HT-29 (cell line): Measurements from ENCODE around the gene ABHD8. TPM values are rescaled to one million over a fixed set of nuclear protein-coding genes. Genes with fewer than 3 reads are reported as not detected.
A peak's percentile ranks its signal among the peaks of the same experiment; 100 is the strongest.

Source experiments
- DNase-seq: peaks from one replicate; pipeline ENCODE4 v3.0.0-alpha.2; 2015; ENCODE audit warnings: low spot score
- total RNA-seq: library from RNA; depleted of rRNA; stranded (reverse); fragments of >200 nt; shearing (Covaris generic); gene quantifications from 2 replicates; pipeline ENCODE4 v1.2.3, GENCODE V29; 2014

The ABHD8 gene
- total RNA-seq, 1 experiment from 2014 or later = 5.3 TPM

- peak; percentile 71 for DNase-seq
Observed at GRCh38 chr19:17333611-17334413, 30.6 kb upstream of the ABHD8 start.

- peak; percentile 34 for DNase-seq
Observed at GRCh38 chr19:17332677-17333581, 29.7 kb upstream of the ABHD8 start.

DNA sequence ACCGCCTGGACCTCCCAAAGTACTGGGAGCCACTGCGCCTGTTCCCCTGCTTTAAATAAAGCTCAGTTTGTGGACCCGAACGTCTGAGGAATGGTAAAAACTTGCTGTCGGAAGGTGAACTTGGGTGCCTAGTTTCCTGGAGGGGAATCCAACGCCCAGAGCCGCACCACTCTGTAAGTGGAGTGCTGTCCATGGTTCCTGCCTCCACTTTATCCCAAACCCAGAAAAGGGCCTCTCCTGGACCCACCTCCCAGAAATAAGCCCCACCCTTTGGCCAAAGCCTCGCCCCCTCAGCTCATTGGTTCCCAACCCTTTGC lies 29.1 kb upstream of the ABHD8 start:
- DNase-seq = no peak

GRCh38 chr19:17331045-17331558 lies 27.9 kb upstream of the ABHD8 start:
- DNase-seq = peak; percentile 20

GRCh38 chr19:17330262-17331044 lies 27.2 kb upstream of the ABHD8 start:
- DNase-seq = no peak

DNA sequence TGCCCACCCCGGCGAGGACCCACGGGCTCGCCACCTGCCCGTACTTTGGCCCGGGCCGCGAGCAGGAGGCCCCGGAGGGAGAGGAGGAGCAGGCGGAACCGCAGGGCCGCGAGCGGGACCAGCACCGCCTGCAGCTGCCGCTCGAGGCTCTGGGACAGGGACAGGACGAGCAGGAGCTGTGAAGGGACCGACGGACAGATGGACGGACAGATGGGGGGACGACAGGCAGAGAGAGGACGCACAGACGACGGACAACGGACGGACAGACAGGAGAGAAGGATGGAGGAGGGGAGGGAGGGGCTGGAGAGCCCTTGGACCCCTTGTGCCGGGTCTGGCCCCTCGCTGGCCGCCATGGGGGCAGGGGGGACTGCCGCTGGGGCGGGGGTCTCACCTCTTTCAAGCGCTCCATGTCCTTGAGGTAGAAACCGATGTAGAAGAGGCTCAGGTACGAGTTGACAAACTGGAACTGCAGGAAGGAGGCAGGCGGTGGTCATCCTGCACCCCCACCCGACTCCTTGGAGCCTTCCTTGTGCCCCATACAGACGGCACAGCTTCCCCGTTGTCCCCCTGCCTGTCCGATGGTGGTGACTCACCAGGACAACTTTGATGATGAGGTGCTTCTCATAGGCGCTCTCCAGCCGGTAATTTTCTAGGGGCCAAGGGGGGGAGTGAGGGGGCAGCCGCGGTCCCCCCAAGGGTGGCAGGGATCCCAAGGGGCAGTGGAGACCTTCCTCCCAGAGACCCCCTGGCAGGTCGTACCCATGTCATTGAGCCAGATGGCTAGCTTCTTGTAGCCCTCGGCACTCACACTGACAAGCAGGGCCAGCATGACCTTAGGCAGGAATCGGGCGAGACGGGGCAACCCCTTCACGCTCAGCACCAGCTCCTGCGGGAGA lies 26.4 kb upstream of the ABHD8 start:
- DNase-seq = no peak

DNA sequence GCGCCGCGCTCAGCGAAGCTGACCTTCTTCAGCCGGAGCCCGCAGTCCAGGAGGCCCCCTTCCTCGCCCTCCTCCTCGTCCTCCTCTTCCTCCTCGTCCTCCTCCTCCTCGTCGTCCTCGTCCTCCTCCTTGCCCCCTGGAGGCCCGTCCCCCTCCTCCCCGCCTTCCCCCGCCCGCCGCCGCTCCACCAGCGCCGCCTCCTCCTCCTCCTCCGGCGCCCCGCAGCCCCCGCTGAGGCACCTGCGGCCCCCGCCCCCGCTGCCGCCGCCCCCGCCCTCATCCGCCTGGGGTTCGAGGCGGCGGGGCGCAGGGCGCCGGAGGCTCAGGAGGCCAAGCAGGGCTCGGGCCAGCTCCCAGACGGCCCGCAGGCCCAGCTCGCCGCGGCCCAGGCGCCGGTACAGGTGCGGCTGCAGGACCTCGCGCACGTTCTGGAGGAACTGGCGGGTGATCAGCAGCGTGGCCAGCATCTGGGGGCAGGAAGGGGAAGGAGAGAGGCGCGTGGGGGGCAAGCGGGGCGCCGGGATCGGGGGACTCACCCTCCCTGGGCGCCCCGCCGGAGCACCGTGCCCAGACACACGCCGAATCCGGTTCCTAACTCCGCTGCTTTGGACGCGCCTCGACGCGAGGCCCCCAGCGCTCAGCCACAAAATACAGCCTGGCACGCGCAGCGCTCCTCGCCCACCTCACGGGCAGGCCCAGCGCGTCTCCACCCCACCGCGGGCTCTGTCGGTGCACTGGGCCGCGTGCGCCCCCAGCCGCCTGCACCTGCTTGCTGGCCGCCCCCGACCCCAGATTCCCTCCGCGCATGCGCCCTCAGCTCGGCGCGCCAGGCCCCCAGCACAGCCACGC lies 25.5 kb upstream of the ABHD8 start:
- no peak for DNase-seq

DNA sequence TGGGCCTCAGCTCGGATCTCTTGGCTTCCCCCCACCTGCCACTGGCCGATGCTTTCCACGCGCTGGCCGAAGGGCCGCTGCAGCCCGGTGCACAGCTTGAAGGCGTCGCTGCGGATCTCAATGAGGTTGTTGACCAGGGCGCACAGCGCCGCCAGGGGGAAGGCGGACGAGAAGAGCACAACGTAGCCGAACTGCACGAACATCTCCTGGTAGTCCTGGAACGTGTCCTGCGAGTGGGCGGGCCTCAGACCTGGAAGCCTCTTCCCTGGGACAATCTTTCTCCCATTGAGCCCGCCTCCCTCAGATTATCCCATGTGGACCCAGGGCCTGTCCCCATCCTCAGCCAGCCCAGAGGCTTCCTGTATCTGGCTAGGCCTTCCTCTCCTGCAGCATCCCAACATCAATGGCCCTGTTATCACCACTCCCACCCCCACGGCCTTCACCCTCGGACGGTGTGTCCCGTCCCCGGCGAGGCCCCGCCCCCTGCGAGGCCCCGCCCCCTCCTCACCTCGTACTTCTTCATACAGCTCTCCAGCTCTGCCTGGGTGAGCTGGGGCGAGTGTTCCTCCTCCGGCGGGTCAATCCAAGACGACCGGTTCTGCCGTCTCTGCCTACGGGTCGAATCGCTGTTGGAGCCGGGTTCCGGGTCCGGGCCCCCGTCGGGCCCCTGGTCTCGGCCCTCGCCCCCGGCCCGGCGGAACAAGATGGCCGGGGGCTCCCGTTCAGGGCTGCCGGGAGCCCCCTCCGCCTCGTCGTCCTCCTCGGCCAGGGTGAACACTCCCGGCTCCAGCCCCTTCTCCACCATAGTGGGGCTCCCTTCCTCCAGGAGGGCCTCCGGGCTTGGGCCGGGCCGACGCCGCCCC lies 24.7 kb upstream of the ABHD8 start:
- peak; percentile 89 for DNase-seq

GRCh38 chr19:17327068-17327653 lies 23.9 kb upstream of the ABHD8 start:
- no peak for DNase-seq

GRCh38 chr19:17326595-17326966 lies 23.4 kb upstream of the ABHD8 start:
- no peak for DNase-seq

GRCh38 chr19:17325881-17326594 lies 22.8 kb upstream of the ABHD8 start:
- no peak for DNase-seq

DNA sequence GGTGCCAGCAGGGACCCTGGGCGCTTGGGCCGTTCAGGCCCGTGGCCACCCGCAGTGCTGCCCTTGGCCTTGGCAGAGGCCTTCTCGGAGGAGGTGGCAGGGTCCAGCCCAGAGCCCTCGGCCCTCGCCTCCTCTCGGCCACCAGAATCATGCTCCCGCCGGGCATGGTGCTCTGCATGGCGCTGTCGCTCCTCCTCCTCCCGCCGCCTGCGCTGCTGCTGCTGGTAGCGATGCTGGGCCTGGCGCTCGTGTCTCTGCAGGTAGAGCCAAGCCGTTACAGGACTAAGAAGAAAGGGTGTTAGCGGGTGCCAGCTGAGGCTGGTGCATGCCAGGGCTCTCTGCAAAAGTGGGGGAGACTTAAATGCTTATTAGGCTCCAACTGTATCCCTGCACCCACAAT lies 21.9 kb upstream of the ABHD8 start:
- DNase-seq = no peak

- DNase-seq = no peak
Observed at GRCh38 chr19:17324357-17325114, 21.3 kb upstream of the ABHD8 start.

DNA sequence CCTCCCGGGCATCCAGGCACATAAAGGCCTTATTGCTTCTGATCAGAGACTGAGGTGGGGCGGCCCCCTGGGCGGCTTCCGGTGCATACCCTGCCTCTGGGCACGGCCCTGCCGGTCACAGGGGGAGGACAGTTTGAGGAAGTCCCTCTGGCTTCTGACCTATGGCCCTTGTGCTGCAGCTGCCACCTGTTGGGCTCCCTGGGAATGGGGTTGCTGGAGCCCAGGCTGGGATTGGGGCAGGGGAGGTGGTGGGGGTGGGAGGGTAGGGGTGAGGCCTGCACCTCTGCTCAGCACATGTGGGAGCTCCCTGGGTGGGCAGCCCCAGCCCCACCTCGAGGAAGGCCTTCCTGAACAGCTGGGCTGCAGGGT lies 20.7 kb upstream of the ABHD8 start:
- DNase-seq = no peak

DNA sequence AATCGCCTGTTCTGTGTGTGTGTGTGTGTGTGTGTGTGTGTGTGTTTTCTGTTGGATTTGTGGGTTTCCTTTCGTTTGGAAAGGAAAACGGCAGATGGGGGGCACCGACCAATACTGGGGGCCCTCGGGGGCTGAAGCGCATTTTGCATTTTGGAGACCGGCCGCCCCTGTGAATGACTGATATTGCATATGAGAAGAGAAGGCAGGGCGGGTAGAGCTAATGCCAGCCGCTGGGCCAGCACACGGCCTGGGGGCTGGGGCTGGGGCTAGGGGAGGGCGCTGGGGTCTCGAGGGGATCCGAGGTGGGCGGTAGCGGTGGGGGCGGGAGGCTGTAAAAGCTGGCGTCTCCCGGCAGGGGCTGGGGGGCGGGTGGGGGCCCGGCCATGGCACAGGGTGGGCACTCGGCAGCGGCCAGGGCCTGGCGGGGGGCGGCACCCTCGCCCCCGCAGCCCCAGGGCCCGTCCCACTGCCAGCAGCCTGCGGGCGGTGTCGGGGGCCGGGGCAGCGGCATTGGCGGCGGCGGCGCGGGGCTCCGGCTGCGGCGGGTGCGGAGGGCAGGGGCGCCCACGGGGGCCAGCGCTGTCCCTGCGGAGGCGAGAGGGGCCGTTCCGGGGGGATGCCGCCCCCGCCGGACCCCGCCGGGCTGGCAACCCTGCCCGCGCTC lies 20.2 kb upstream of the ABHD8 start:
- no peak for DNase-seq

GRCh38 chr19:17322854-17323253 lies 19.6 kb upstream of the ABHD8 start:
- no peak for DNase-seq
